ENCODE results near the gene EVI5L.

DNA sequence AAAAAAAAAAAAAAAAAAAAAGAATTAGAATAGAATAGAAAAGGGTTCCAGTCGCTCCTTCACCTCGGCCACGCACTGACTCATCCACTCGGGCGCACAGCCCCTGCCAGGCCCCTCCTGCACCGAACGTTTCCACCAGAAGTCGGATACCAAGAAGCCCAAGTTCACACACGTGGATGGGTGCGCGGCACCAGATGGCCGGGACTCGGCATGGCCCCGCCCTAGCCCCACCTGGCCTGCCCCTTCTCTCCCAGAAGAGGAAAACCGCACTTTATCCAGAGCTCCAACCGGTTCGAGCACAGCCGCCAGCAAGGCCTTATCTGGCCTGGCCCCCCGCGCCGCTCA, 38.3 kb downstream of the EVI5L start:
- TF ChIP-seq, protein P1, sequence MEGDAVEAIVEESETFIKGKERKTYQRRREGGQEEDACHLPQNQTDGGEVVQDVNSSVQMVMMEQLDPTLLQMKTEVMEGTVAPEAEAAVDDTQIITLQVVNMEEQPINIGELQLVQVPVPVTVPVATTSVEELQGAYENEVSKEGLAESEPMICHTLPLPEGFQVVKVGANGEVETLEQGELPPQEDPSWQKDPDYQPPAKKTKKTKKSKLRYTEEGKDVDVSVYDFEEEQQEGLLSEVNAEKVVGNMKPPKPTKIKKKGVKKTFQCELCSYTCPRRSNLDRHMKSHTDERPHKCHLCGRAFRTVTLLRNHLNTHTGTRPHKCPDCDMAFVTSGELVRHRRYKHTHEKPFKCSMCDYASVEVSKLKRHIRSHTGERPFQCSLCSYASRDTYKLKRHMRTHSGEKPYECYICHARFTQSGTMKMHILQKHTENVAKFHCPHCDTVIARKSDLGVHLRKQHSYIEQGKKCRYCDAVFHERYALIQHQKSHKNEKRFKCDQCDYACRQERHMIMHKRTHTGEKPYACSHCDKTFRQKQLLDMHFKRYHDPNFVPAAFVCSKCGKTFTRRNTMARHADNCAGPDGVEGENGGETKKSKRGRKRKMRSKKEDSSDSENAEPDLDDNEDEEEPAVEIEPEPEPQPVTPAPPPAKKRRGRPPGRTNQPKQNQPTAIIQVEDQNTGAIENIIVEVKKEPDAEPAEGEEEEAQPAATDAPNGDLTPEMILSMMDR (conservative IDR thresholded peaks at IDR 0.05; ENCODE audit: low read depth, low read length), result no peak
- TF ChIP-seq, protein P2, sequence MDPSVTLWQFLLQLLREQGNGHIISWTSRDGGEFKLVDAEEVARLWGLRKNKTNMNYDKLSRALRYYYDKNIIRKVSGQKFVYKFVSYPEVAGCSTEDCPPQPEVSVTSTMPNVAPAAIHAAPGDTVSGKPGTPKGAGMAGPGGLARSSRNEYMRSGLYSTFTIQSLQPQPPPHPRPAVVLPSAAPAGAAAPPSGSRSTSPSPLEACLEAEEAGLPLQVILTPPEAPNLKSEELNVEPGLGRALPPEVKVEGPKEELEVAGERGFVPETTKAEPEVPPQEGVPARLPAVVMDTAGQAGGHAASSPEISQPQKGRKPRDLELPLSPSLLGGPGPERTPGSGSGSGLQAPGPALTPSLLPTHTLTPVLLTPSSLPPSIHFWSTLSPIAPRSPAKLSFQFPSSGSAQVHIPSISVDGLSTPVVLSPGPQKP (IDR thresholded peaks at IDR 0.05; ENCODE audit: borderline replicate concordance, low read depth, low read length), result no peak
- no peak for TF ChIP-seq BHLHE40 (IDR thresholded peaks at IDR 0.05; ENCODE audit: low read depth, low read length)
- no peak for TF ChIP-seq MAZ (IDR thresholded peaks at IDR 0.05; ENCODE audit: borderline replicate concordance, low read depth, low read length)
- TF ChIP-seq POLR2A (IDR thresholded peaks at IDR 0.05; ENCODE audit: low read depth, low read length), result no peak
- TF ChIP-seq MAFK (IDR thresholded peaks at IDR 0.05; ENCODE audit: low read depth, low read length), result no peak
